H1 (cell line): ENCODE results near the gene NADSYN1.

Experiments used
- CHD1 ChIP-seq: IDR thresholded peaks from 2 replicates; pipeline ENCODE4 v1.6.1; 2012; ENCODE audit warnings: low read depth, low read length, improper control_type of control experiment
- CTCF ChIP-seq, 3 experiments: IDR thresholded peaks; 1 replicate in 2 of 3; 2 replicates in 1 of 3; pipeline versions ENCODE4 v1.5.1 to v1.6.1; 2011; ENCODE audit warnings: low read length in 3 of 3, mild to moderate bottlenecking in 3 of 3, inconsistent platforms in 2 of 3, low read depth in 1 of 3, moderate library complexity in 1 of 3; ENCODE audit not compliant: insufficient read depth in 1 of 3; ENCODE audit errors: control extremely low read depth in 1 of 3
- HDAC2 ChIP-seq, 2 experiments: fragments of 300-600 bp in 1 of 2; sonication (generic) in 1 of 2; IDR thresholded peaks; 2 replicates each; pipeline ENCODE4 v1.6.1; 2011 to 2012; ENCODE audit warnings: low read depth in 2 of 2, low read length in 2 of 2, mild to moderate bottlenecking in 2 of 2, moderate library complexity in 2 of 2, borderline replicate concordance in 1 of 2, inconsistent platforms in 1 of 2
- POLR2A ChIP-seq, 2 experiments: IDR thresholded peaks; 1 replicate in 1 of 2; 2 replicates in 1 of 2; pipeline ENCODE4 v1.6.1; 2011; ENCODE audit warnings: low read depth in 2 of 2, low read length in 2 of 2, mild to moderate bottlenecking in 2 of 2; ENCODE audit errors: control extremely low read depth in 1 of 2
- POLR2AphosphoS5 ChIP-seq: IDR thresholded peaks from 2 replicates; pipeline ENCODE4 v1.6.1; 2011; ENCODE audit warnings: low read depth, low read length
- RFX5 ChIP-seq: IDR thresholded peaks from 2 replicates; pipeline ENCODE4 v1.6.1; 2011; ENCODE audit warnings: low read depth, low read length, improper control_type of control experiment, borderline replicate concordance
- RNF2 ChIP-seq: fragments of 200-900, 300-1000 bp; sonication (generic); IDR thresholded peaks from 2 replicates; pipeline ENCODE4 v1.7.1; 2016; ENCODE audit warnings: borderline replicate concordance, low read depth, mild to moderate bottlenecking, antibody characterized with exemption, low read length; ENCODE audit not compliant: poor library complexity, severe bottlenecking; ENCODE audit errors: missing control alignments
- SP1 ChIP-seq: IDR thresholded peaks from 2 replicates; pipeline ENCODE4 v1.6.1; 2011; ENCODE audit warnings: low read depth, low read length
- TAF1 ChIP-seq: IDR thresholded peaks from 2 replicates; pipeline ENCODE4 v1.6.1; 2011; ENCODE audit warnings: mild to moderate bottlenecking, low read depth, low read length
- TBP ChIP-seq: IDR thresholded peaks from 2 replicates; pipeline ENCODE4 v1.6.1; 2011; ENCODE audit warnings: low read depth, low read length, improper control_type of control experiment
- YY1 ChIP-seq: IDR thresholded peaks from 2 replicates; pipeline ENCODE4 v1.6.1; 2011; ENCODE audit warnings: low read depth, mild to moderate bottlenecking, low read length

DNA sequence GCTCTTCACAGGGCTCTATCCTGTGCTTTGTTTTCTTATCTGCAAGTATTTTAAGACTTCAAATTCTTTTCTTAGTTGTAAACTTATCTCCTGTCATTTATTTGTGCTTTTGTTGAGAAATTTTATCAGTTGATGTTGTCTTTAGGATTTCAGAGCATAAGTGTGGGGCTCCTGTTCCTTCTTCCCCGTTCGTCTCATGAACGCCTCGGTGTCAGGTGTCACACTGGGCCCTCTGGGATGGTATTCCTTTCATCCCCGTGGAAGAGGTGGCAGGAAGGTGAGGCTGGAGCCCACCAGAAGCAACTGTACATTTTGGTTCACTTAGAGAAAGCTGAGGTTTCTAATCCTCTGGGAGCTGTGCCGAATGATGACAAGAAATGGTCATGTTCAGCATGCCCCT lies 17.9 kb downstream of the NADSYN1 start:
- TF ChIP-seq POLR2AphosphoS5 (no peak), HDAC2 (IDR thresholded peaks at IDR 0.05; ENCODE audit: borderline replicate concordance in 1 of 2, low read depth in 2 of 2, low read length in 2 of 2) (no peak), RNF2 (no peak), CHD1 (no peak), POLR2A (IDR thresholded peaks at IDR 0.05; ENCODE audit: control extremely low read depth in 1 of 2, low read depth in 2 of 2, low read length in 2 of 2) (no peak), TAF1 (no peak), SP1 (no peak), RFX5 (no peak), TBP (no peak), YY1 (no peak), CTCF (IDR thresholded peaks at IDR 0.05; ENCODE audit: control extremely low read depth in 1 of 3, insufficient read depth in 1 of 3, low read depth in 1 of 3, low read length in 3 of 3) (no peak)
